Stimulated activated CD4-positive, alpha-beta T cell treated with anti-CD3 and anti-CD28 coated beads, TNF-alpha, amount 100 ng/mL, for 24 hours (primary cell): ENCODE measurements around the gene CMIP.

ENCODE experiments used
- DNase-seq, 3 experiments: peaks; one replicate each; pipeline ENCODE4 v3.0.0-alpha.2; 2020; ENCODE audit warnings: low read depth in 3 of 3

The CMIP gene

DNA sequence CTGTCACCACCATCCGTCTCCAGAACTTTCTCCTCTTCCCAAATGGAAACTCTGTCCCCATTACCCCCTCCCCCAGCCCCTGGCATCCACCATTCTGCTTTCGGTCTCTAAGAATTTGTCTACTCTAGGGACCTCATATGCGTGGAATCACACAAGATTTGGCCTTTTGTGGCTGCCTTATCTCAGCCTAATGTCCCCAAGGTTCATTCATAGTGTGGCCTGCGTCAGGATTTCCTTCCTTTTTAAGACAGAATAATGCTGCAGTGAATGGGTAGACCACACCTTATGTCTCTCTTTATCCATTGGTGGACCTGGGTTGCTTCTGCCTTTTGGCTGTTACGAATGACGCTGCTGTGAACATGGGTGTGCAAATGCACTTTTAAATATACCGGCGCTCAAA lies 194.7 kb downstream of the CMIP start:
- DNase-seq = no peak

- DNase-seq = no peak
These were observed 195.5 kb downstream of the CMIP start for GRCh38 chr16:81639931-81640680.

DNA sequence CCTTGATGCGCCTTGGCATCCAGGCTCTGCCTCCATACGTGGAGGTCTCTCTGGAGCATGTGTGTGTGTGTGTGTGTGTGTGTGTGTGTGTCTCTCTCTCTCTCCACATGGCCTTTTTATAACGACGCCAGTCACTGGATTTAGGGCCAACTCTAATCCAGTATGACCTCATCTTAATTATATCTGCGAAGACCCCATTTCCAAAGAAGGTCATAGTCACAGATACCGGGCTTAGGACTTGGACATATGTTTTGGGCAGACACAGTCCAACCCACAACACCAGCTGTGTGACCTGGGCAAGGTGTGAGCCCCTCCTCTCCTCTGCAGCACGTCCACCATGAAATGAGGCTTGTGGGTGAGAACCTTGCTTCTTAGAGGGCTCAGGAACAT lies 196.1 kb downstream of the CMIP start:
- no peak for DNase-seq

- DNase-seq = no peak
These were observed 196.9 kb downstream of the CMIP start for GRCh38 chr16:81641395-81642106.

GRCh38 chr16:81642107-81642436 lies 197.5 kb downstream of the CMIP start:
- DNase-seq = no peak

DNA sequence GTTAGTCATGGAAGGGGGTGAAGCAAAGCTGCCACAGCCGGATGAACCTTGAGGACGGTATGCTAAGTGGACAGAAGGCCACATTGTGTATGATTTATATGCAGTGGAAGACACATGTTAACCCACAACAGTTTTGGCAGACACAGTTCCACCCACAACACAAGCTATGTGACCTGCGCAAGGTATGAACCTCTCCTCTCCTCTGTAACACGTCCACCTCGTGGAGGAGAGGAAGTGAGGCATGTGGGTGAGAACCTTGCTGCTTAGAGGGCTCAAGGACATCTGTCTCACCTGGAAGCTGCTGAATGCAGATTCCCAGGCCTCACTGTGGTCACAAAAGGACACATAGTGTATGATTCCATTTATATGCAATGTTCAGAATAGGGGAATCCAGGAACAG lies 198.3 kb downstream of the CMIP start:
- DNase-seq = no peak

DNA sequence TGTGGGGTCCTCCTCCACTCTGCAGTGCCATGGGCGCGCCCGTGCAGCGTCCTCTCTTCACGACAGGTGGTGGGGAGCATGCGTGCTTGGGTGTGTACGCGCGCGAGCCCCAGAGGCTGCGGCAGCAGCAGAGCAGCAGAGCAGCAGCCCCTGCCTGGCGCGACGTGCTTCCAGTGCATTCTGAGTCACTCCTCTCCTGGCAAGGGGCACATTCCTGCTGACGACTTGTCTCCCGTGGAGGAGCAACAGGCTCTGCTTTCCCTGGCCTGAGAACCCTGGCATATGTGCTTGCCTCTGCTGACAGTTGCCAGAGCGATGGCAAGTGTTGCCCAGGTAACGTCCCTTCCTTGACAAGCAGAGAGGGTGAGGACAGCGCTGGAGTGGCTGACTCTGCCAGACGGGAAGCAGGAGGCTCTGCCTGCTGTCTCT lies 200.7 kb downstream of the CMIP start:
- no peak for DNase-seq

DNA sequence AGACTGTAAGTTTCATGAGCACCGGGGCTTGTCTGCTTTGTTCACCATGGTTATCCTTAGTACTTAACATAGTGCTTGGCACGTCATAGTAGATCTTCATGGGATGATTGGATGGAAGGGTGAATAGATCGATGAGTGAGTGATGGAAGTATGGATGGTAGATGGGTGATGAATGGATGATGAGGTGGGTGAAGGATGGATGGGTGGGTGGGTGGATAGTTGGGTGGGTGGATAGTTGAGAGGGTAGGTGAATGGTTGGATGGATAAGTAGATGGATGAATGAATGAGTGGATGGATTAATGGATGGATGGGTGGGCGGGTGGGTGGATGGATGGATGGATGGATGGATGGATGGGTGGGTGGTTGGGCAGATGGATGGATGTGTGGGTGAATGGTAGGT lies 201.3 kb downstream of the CMIP start:
- no peak for DNase-seq

DNA sequence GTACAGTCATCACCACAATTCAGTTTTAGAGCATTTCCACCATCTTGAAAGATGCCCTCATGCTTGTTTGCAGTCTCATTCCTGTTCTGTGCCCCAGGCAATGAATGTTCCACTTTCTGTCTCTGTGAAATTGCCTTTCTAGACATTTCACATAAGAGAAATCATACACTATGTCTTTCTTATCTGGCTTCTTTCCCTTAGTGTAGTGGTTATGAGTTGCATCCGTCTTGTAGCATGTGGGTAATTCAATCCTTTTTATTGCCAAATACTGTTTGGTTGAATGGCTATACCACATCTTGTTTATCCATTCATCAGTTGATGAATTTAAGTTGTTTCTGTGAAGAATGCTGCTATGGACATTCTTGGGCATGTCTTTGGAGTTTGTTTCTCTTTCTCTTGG lies 202.0 kb downstream of the CMIP start:
- DNase-seq = no peak

DNA sequence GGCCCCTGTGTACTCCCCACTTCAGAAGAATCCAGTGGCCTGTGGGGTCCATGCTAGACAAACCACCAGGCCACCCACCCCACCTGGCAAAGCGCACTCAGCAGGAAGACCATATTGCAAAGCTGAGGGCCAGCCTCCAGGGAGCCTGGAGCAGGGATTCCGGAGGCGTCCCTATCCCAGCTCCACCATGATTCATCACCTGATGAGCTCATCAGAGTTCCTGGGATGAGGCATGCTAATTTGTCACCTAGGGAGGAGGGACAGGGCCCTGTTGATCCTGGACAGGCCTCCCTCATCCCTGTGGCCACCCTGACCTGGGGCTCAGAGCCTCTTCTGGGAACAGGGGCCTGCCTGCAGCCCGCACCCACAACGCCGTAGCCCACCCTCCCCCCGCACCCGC lies 202.9 kb downstream of the CMIP start:
- no peak for DNase-seq

DNA sequence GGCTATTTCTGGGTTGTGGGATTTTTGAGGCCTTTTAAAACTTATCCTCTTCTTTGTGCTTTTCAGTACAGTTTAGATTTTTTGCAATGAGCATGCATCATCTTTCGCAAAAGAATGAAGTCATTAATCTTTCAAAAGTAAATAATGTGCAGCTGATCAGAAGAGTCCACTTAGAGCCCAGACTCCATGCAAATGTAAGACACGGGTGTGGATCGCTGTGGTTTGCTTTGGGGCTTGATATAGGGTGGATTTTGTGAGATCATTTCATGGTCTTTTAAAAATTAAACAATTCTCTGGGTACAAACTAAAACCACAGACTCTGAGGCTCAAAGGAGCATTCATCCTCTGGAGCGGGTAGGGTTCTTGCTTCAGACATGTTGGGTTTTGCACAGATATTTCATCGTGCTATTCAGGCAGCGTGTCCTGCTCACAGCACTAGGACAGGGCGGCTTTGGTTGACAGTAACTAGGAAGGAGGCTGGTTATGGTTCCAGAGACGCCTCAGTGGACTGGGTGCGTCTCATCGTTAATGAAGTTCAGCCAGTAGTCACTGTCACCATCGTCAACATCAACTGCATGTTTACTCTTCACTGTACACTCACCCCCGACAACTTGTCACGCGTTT lies 205.1 kb downstream of the CMIP start:
- no peak for DNase-seq

DNA sequence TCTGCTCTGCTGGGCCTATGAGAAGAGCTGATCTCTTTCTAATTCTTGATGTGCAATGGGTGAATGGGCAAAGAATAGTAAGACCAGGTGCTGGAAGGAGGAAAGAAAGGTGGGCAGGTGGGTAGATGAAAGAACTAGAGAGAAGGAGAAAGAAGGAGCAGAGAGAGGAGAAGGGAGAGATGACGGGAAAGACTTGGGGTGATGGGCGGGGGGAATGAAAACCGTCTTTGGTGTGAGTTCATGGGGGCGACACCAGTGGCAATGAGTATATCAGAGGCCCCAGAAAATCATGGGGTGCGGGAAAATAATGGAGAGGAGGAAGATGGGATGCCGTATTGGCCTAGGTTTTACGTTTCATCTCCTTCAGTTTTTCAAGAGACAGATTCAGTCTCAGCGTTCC lies 205.7 kb downstream of the CMIP start:
- no peak for DNase-seq

- DNase-seq = no peak
These were observed 206.5 kb downstream of the CMIP start for GRCh38 chr16:81650982-81651562.

DNA sequence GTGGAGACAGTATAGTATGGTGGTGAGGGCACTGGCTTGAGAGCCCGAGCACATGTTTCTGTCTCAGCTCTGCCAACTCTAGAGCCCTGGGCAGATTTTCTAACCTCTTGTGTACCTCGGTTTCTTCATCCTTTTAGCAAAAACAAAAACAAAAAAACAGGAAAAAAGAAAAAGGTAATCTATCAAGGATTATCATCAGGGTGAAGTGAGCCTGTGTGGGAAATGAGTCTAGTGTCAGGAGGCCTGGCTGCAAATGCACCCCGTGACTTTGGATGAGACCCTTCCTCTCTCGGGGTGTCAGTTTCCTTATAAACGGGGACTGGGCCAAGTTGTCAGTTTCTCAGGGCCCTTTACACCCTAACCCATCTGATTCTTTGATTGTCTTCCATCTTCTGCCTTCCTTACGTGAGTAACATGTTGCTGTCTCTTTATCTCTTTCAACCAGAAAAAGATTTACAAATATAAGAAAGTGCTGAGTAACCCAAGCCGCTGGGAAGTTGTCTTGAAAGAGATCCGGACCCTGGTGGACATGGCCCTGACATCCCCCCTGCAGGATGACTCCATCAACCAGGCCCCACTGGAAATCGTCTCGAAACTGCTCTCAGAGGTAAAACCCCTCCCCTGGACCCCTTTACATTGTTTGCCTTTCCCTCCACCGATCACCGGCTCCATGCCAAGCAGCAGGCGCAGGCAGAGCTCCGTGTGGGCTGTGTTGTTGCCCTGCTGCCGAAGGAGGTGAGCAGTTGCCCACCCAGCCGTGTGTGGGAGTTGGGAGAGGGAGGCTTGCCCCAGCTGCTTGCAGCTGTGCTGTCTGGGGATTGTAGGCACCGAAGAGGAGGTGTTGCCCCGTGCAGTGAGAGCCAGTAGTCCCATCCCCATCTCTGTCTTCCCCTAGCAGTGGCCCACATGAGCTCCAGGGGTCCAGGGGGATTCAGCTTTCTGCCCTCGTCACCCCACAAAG lies 207.4 kb downstream of the CMIP start:
- no peak for DNase-seq

DNA sequence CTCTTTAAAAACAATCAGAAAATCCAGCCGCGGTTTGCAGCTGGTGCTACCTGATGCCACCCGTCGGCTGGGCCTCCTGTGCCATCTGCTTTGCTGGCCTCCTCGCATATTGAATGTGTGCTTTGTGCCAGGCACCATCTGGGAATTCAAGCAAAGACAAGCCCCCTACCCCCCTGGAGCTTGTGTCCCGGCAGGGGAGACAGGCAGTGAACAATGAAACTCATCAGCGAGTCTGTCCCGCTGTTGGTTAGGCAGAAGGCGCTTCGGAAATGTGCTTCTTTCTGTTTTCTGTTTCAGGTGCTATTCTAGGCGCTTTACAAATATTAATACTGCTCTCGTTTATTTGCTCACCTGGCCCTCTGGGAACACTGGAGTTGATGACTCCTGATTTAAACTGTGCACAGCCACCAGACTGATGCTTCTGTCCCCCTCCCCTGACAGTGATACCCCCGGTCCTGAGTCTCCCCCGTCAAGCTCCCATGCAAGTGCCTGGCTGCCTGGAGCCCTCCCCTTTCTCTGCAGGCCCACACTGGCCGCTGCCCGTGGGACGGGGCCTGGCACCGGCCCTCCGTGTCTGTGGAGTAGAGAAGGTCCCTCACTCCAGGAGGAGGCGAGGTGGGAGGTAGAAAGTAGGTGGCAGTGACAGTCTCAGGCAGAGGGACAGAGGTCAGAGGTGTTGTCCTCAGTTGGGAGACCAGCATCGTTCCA lies 208.3 kb downstream of the CMIP start:
- no peak for DNase-seq

GRCh38 chr16:81654346-81654745 lies 209.7 kb downstream of the CMIP start:
- no peak for DNase-seq

DNA sequence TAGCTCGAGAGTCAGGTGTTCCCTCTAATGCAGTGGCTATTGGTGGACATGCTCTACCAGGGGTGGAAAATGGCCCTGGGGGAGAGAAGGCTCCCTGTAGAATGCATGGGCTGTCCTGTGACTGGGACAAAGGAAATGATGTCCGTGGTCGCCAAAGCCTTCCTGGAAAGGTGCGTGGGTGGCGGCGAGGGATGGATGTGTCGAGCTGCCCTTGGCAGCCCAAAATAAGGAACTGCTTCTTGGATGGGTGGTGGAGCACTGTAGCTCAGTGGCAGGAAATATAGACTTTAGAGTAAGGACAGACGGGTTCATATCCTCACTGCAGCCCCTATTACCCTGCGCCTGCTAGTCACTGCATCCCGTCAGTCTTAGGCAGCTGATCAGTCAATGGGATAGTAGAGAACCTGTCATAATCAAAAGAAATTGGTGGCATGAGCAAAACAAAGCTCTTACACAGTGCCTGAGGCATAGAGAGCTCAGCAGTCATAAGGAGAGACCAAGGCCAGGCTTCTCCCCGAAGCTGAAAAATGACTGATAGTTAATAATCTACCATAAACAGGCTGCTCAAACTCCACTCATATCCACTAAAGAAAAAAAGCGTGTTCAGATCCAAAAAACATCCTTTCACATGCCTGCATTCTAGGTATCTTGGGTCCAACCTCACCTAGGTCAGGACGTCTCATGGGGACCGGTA lies 211.0 kb downstream of the CMIP start:
- no peak for DNase-seq

GRCh38 chr16:81657224-81657623 lies 212.6 kb downstream of the CMIP start:
- DNase-seq = no peak

GRCh38 chr16:81657781-81658180 lies 213.2 kb downstream of the CMIP start:
- no peak for DNase-seq

DNA sequence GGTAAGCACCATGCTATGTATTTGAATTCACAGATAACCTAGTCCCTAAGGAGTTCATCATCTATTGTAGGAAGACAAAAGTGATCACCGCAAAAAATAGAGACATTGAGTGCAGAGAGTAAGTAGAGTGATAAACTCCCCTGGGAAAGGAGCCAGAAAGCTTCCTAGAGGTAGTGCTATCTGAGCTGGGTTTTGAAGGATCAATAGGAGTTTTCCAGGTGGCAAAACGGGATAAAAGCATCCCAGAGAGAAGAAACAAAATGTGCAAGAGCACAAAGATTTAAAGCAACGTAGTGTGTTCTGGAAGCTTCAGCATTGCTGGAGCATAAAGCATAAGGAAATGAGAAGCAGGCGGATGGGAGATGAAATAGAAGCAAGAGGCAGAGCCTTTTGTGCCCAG lies 213.8 kb downstream of the CMIP start:
- no peak for DNase-seq
